ENCODE measurements around the gene CDC45. TPM values are rescaled to one million over a fixed set of nuclear protein-coding genes. Genes with fewer than 3 reads are reported as not detected.

The CDC45 gene
- total RNA-seq, 4 donors from 2014 or later = 3.4 to 16.7 (median 9.1) TPM

DNA sequence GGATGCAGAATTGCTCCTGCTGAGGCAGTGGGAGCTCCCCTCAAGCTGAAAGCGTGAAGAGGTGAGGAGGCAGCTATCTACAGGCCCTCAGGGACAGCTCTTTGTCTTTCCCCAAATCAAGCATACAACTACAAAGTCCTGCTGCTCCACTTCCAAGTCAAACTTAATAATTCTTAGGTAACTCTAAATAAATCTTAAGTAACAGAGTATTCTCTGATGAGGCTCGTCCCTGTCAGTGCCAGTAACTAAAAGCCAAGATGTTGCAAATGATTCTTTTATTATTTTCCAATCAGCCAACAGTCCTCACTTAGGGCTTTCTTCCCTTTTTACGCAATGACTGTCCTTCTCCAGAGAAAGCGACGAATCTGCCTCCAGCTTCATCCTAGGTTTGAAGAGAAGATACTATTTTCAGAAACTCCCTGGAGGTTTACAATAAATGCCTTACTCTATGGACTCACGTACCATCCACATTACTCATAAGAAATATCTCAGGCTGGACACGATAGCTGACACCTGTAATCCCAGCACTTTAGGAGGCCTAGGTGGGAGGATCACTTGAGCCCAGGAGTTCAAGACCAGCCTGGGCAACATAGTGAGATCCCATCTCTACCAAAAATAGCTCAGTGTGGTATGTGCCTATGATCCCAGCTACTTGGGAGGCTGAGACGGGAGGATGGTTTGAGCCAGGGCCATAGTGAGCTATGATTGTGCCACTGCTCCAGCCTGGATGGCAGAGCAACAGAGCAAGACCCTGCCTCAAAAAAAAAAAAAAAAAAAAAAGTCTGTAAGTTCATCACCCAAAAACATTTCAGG is 29.2 kb upstream of the CDC45 start:
- 77 to 78% methylated on average over 8 of the region's 8 CpGs for WGBS, 2 donors
- no peak overlapping the region for H3K27ac ChIP-seq
- intact Hi-C loops (cut with DNase I) = no loop called here
- no peak for TF ChIP-seq POLR2A (IDR thresholded peaks at IDR 0.05)
- TF ChIP-seq, protein P1, sequence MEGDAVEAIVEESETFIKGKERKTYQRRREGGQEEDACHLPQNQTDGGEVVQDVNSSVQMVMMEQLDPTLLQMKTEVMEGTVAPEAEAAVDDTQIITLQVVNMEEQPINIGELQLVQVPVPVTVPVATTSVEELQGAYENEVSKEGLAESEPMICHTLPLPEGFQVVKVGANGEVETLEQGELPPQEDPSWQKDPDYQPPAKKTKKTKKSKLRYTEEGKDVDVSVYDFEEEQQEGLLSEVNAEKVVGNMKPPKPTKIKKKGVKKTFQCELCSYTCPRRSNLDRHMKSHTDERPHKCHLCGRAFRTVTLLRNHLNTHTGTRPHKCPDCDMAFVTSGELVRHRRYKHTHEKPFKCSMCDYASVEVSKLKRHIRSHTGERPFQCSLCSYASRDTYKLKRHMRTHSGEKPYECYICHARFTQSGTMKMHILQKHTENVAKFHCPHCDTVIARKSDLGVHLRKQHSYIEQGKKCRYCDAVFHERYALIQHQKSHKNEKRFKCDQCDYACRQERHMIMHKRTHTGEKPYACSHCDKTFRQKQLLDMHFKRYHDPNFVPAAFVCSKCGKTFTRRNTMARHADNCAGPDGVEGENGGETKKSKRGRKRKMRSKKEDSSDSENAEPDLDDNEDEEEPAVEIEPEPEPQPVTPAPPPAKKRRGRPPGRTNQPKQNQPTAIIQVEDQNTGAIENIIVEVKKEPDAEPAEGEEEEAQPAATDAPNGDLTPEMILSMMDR (IDR thresholded peaks at IDR 0.05) = no peak
- DNase-seq = no peak
- no peaks in the 10 kb centered on the region for H3K27me3 ChIP-seq
- H3K36me3 ChIP-seq = peaks cover 15 to 60% (median 23%) of the 10 kb centered on the region in 3 donors
- no peaks in the 10 kb centered on the region for H3K9me3 ChIP-seq
- peaks cover 20 to 30% (median 21%) of the 10 kb centered on the region in 3 donors for H3K4me1 ChIP-seq
- H3K4me3 ChIP-seq = no peak overlapping the region

DNA sequence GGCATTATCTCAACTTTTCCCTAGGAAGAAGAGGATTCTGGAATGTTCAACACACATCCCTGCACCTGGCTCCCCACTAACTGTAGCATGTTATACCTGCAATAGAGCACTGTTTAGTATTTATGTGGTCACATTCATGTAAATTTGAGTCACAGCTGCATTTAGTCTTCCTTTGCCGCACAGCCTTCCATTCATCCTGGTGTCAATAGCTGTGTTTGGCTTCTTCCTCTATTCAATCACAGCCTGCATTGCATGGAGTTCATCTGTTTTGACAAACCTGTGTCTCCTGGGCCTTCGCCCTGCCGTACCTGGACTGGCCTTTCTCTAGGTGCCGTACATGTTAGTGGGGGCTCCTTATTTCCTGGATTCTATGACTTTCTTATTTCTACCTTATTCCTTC is 28.1 kb upstream of the CDC45 start:
- no peak overlapping the region for H3K27ac ChIP-seq
- H3K36me3 ChIP-seq = peaks cover 24 to 70% (median 33%) of the 10 kb centered on the region in 3 donors
- TF ChIP-seq POLR2A (IDR thresholded peaks at IDR 0.05) = no peak
- TF ChIP-seq, protein P1 (IDR thresholded peaks at IDR 0.05) = no peak
- no peaks in the 10 kb centered on the region for H3K27me3 ChIP-seq
- WGBS, 2 donors = 95 to 98% methylated on average over 4 of the region's 4 CpGs
- DNase-seq = no peak
- H3K9me3 ChIP-seq = no peaks in the 10 kb centered on the region
- H3K4me3 ChIP-seq = no peak overlapping the region
- intact Hi-C loops (cut with DNase I) = no loop called here
- H3K4me1 ChIP-seq = peaks cover 10 to 20% (median 12%) of the 10 kb centered on the region in 3 donors

DNA sequence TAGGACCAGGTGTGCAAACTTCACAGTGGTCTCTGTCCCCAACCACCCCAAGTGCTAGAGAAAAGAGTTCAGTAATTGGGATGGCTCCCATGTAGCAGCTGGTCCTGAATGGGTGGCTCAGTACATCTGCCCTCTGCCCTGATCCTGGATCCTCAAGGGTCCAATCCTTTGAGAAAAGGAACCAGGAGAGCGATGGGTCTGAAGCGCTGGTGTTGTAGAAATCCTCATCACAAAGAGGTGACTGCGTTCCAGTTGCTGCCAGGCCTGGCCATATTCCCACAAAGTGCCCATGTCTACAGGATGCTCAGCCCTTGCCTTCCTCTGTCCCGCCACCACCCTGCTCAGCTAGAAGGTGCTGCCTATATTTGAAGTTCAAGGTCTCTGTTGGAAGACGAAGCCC is 26.0 kb upstream of the CDC45 start:
- no peak for DNase-seq
- WGBS, 2 donors = 83 to 93% methylated on average over 1 to 3 of the region's 5 CpGs
- H3K36me3 ChIP-seq = peaks cover 26 to 92% (median 36%) of the 10 kb centered on the region in 3 donors

DNA sequence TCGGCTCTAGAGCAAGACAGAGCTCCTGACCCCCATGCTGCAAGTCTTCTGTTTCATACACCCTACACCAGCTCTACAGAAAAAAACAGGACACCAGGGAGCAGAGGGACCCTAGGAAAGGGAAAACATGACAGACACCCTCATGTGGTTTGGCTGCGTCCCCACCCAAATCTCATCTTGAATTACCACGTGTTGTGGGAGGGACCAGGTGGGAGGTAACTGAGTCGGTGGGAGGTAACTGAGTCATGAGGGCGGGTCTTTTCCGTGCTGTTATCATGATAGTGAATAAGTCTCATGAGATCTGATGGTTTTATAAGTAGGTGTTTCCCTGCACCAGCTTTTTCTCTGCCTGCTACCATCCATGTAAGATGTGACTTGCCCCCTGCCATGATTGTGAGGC is 25.6 kb upstream of the CDC45 start:
- DNase-seq = no peak
- H3K27ac ChIP-seq = no peak overlapping the region
- H3K9me3 ChIP-seq = no peaks in the 10 kb centered on the region
- TF ChIP-seq POLR2A (IDR thresholded peaks at IDR 0.05) = no peak
- H3K36me3 ChIP-seq = peaks cover 26 to 96% (median 36%) of the 10 kb centered on the region in 3 donors
- WGBS, 2 donors = 65 to 73% methylated on average over 5 to 6 of the region's 6 CpGs
- no peak overlapping the region for H3K4me3 ChIP-seq
- intact Hi-C loops (cut with DNase I) = no loop called here
- H3K4me1 ChIP-seq = peaks cover 0 to 2% (median 0%) of the 10 kb centered on the region in 3 donors
- H3K27me3 ChIP-seq = no peaks in the 10 kb centered on the region

More for the DNA sequence above, 26.0 kb upstream of the CDC45 start:
- Histone ChIP-seq H3K9me3 (no peaks in the 10 kb centered on the region), H3K27ac (no peak overlapping the region), H3K4me3 (no peak overlapping the region), H3K27me3 (no peaks in the 10 kb centered on the region), H3K4me1 (peaks cover 0 to 6% (median 1%) of the 10 kb centered on the region in 3 donors)
- intact Hi-C loops (cut with DNase I) = no loop called here
- TF ChIP-seq POLR2A (IDR thresholded peaks at IDR 0.05) = no peak

DNA sequence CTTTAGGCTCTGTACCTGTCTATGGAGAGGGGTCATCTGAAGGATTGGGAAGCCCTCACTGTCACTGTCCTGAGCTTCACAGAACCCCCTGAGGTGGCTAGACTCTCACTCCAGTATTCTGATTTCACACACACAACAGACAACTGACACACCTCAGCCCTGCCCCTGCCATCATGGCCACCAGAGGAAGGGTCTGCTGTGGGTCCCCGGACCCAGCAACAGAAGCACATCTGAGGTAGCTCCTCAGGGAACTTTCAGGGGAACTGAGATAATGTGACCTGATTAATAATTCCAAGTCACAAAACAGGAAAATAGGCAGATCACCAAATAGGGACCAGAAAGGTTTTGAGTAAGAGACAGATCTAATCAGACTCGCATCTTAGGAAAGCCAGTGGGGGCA is 24.7 kb upstream of the CDC45 start:
- Histone ChIP-seq H3K27ac (no peak overlapping the region), H3K36me3 (peaks cover 26 to 100% (median 36%) of the 10 kb centered on the region in 3 donors), H3K4me3 (no peak overlapping the region), H3K27me3 (no peaks in the 10 kb centered on the region), H3K4me1 (no peaks in the 10 kb centered on the region), H3K9me3 (no peaks in the 10 kb centered on the region)
- 85 to 97% methylated on average over 1 to 2 of the region's 2 CpGs for WGBS, 2 donors
- DNase-seq = no peak
- TF ChIP-seq, protein P1 (IDR thresholded peaks at IDR 0.05) = no peak
- TF ChIP-seq POLR2A (IDR thresholded peaks at IDR 0.05) = no peak
- intact Hi-C loops (cut with DNase I) = no loop called here

DNA sequence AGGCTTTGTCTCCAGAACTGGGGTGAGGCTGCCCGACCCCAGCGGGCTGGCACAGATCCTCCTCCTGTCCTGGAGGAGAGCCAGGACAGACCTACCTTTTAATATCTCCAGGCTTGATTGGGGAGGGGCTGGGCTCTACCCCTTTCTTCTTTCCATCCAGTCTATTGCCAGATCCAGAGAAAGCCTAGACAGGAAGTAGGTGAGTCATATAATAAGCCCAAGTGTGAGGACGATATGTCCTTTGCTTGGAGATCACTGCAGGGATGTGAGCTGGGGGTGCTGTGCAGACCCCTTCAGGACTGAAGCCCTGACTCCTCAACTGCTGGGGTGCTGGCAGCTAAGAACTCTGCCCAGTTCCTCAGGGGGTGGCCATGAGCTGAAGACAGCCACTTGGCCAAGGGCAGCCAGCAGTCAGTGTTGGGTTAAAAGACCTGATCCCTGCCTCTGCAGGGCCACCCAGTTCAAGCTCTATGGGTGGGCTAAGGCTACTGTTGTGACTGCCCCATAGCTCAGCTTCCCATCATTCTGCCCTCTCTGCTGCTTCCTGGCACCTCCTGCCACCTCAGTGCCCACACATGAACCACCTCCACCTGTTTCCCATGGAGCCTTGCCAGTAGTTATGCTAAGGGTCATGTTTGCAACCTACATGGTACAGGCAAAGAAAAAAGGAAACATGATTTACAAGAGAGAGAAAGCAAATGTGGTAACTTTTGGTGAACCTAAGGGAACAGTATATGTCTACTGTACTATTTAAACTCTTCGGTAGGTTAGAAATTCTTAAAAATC is 23.9 kb upstream of the CDC45 start:
- Histone ChIP-seq H3K4me1 (no peaks in the 10 kb centered on the region), H3K27ac (no peak overlapping the region), H3K9me3 (no peaks in the 10 kb centered on the region), H3K36me3 (peaks cover 26 to 100% (median 36%) of the 10 kb centered on the region in 3 donors), H3K4me3 (no peak overlapping the region), H3K27me3 (no peaks in the 10 kb centered on the region)
- DNase-seq = no peak
- WGBS, 2 donors = 38 to 67% methylated on average over 3 to 4 of the region's 4 CpGs
- TF ChIP-seq, protein P1 (IDR thresholded peaks at IDR 0.05) = no peak
- no peak for TF ChIP-seq POLR2A (IDR thresholded peaks at IDR 0.05)
- intact Hi-C loops (cut with DNase I) = no loop called here
